Fibroblast of skin of scalp (primary cell): ENCODE results near the gene TCERG1L.
"Not testable (repeated sequence)": the region's sequence is repeated elsewhere in the genome, so short reads cannot be mapped to it uniquely, and the experiment has no call there.

Experiments used
- DNase-seq: peaks from one replicate; pipeline ENCODE4 v3.0.0-alpha.2; 2013

Gene TCERG1L

DNA sequence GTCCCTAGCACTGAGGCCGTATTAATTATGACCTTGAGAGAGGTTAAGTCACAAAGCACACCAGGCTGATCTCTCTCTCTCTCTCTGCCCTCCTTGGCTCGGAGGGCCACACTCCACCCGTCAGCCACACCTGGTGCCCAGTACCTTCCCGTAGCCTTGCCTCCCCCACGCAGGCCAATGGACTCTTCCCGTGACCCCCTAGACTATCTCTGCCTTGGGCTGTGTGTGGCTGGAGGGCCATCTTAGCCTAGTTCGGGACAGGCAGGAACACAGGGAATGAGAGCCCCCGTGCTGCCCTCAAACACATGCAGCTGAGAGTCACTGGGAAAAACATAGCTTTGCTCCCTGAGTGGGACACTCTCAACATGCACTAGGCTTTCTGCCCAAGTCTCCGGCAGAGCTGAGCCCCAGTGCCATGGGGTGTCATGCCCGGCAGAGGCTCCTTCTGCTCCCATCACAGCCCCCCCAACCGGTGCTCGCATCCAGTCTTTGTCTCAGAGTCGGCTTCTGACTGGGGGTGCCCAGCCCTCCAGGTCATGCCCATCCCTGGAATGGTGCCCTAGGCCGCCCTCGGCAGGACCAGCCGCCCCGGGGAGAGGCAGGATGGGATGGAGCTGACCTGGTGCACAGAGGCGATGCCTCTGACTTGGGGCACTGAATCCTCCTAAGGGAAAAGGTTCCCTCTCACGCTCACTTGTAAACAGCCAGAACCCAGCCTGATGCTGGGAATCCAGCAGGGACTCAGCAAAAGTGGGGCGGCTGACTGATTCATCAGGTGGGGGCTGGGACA lies 63.0 kb downstream of the TCERG1L start:
- DNase-seq, result no peak

GRCh38 chr10:131247873-131248272 lies 63.6 kb downstream of the TCERG1L start:
- DNase-seq, result no peak

- no peak for DNase-seq
Measured at GRCh38 chr10:131246775-131247174, 64.7 kb downstream of the TCERG1L start.

- DNase-seq, result no peak
Measured at GRCh38 chr10:131246089-131246488, 65.4 kb downstream of the TCERG1L start.

GRCh38 chr10:131245475-131246059 lies 66.0 kb downstream of the TCERG1L start:
- DNase-seq, result no peak

DNA sequence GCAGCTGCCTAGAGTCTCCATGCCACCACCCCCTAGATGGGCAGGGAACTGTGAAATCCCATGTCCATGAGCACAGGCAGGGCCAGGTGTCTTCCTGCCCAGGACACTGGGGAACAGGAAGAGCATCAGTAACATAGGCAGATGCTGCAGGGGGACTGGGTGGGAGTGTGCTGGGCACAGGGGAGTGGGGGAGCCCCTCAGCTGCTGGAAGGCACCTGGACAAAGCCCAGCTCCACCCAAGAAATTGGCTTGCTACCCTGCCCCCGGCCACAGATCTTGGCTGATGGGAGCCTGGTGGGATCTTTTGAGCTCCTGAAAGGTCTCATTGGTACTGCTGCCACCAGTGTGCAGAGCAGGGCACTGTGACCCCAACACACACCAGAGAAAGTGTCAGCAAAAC lies 66.7 kb downstream of the TCERG1L start:
- DNase-seq, result no peak

DNA sequence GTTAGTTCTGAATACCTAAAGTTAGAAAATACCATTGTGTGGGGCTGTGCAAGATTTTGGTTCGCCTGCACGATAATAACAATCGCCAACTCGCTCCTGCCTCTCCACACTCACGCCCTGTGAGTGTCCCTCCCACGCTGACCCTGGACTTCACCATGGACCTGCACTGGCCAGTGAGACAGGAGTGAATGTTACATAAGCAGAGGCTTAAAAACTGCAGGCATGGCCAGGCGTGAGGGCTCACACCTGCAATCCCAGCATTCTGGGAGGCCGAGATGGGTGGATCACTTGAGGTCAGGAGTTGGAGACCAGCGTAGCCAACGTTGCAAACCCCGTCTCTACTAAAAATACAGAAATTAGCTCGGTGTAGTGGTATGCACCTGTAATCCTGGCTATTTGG lies 68.4 kb downstream of the TCERG1L start:
- no peak for DNase-seq

GRCh38 chr10:131242007-131242406 lies 69.5 kb downstream of the TCERG1L start:
- DNase-seq, result peak; percentile 12

GRCh38 chr10:131240691-131241090 lies 70.8 kb downstream of the TCERG1L start:
- no peak for DNase-seq

DNA sequence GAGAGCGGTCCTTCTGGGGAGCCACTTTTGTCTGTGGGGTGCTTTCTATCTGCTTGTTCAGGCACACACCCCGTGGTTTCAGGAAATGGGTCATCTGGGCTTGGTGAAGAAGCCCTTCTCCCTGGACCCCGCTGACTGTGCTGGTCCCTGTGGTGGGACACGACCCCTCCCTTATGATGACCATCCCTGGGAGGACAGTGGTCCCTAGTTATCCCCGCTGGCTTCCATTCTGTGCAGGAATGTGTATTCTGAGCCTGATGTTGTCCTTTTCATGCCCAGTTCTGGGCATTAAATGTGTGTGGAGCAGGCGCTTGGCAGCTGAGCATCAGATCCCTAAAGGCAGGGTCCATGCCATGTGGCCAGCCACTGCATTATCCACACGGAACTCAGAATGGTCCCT lies 71.6 kb downstream of the TCERG1L start:
- no peak for DNase-seq

- DNase-seq, result no peak
Measured at GRCh38 chr10:131239450-131239849, 72.1 kb downstream of the TCERG1L start.

DNA sequence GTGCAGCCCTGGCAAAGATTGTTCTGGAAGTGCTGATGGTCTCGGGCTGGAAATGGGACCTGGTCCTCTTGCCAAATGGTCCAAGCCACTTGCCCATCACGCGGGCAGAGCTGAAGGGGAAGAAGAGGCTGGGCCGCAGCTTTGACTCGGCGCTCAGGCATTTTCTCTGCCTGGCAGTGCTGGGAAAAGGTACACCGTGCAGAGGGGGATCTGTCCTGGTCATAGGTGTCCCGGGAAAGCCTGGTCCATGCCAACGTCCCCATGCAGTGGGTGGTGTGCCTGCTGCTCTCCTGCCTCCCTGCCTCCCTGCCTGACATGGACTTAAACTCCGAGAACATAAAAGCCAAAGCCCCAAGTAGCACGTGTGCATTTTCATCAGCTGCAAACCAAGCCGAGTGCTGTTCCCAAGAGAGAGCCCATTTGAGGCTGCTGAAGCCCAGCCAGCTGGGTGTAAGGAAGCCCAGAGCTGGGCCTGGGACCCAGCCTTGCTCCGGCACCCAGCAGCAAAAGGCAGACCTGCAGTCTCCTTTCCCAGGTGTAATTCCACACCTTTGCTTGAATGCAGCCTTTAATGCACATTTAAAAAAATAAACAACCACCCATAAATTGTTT lies 72.7 kb downstream of the TCERG1L start:
- DNase-seq, result no peak

GRCh38 chr10:131237991-131238651 lies 73.4 kb downstream of the TCERG1L start:
- no peak for DNase-seq

- not testable (repeated sequence) for DNase-seq
Measured at GRCh38 chr10:131234606-131235005, 76.9 kb downstream of the TCERG1L start.

- DNase-seq, result no peak
Measured at GRCh38 chr10:131233611-131234258, 77.8 kb downstream of the TCERG1L start.

DNA sequence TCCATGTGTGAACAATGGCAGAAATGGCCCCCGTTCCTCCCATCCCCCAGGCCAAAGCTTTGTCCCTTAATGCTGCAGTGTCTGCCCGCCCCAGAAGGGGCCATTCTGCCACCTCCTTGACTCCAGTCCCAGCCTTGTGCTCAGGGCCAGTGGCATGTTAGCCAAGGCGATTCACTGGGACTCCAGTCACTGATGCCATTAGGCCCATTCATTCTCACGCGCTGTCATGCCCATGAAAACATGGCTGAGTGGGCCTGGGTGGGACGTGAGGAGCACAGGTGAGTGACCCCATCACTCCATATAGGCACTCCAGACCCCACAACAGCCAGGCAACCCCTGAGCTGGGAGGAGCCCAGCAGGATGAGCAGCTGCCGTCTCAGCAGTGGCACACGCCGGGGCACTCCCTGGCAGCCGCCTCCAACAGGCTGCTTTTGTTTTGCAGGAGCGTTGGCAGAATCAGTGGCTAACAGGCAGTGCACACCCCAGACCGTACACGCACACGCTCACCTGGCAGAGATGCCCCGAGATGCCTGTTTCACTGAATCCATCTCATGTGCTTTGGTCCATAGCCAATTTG lies 79.5 kb downstream of the TCERG1L start:
- DNase-seq, result no peak

DNA sequence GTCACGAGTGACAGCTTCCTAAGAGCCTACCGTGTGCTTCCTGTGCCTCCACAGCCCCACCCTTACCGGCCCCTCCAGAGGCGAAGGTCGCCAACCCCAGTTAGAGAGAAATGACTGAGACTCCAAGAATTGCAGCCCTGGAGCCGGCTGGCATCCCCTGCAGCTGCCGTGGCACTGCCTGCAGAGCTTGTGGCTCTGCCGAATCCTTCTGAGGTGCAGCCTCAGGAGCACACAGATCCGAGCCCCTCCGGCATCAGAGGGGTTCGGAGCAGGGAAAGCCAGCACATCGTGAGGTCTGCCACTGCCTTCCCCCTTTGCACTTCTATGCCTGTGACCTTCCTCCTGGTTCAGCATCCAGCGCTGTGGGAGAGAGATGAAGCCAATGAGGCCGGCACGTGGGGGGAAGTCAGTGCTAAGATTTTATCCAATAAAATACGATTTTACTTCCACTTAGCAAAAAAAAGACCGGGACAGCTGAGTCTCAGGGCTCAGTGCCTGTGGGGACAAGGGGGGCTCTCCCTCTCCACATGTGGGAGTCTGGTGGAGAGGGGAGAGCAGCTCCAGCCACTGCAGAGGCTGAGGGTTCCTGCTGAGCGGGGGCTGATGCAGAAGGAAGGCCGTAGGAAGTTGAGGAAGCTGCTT lies 80.1 kb downstream of the TCERG1L start:
- DNase-seq, result no peak

DNA sequence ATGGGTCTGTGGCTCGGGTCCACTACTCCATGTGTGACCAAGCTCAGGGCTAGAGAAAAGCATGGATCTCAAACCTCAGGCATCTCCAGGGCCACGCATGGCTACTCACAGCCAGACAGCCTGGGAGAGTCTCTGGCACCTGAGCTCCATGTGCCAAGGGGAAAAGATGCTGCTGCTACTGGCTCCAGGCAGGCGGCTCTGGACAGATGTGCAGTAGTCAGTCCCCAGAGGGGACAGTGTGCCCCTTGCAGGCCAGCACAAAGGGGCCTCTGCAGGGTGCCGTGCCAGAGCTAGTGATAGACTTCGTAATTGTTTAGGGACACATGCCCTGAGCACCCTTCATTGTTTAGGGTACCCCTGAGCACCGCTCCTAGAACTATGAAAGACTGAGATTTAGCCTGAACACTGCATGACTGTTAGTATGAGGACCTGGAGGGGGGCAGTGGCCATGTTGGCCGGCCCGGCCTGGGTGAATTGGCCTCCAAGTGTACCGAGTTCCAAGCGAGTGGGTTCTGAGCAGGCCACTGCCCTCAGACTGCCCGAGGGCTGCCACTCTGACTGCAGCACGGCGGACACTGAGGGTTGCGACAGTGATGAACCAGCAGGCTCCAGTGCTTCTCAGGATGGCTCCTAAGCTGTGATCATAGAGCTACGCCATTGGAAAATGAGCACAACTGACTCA lies 80.7 kb downstream of the TCERG1L start:
- DNase-seq, result no peak

- DNase-seq, result no peak
Measured at GRCh38 chr10:131230166-131230565, 81.4 kb downstream of the TCERG1L start.

GRCh38 chr10:131227163-131227740 lies 84.3 kb downstream of the TCERG1L start:
- DNase-seq, result no peak
